Right renal cortex interstitium (tissue), 3 donors: ENCODE results near the gene FCHSD2. TPM values are rescaled to one million over a fixed set of nuclear protein-coding genes. Genes with fewer than 3 reads are reported as not detected.
"Not testable (repeated sequence)": the region's sequence is repeated elsewhere in the genome, so short reads cannot be mapped to it uniquely, and the experiment has no call there.

Experiments
- DNase-seq, 3 donors: peaks; one replicate each; pipeline ENCODE4 v3.0.0-alpha.2; 2013; ENCODE audit warnings: low read depth in 3 of 3, low spot score in 2 of 3
- polyA plus RNA-seq, 3 donors: library from polyadenylated mRNA; unstranded; fragments of 120-200 nt; gene quantifications; one replicate each; pipeline ENCODE4 v1.2.1, GENCODE V29; 2013; ENCODE audit not compliant: insufficient read length in 3 of 3

FCHSD2 gene
- polyA plus RNA-seq, 3 donors: 43.7 to 49.7 (median 47.2) TPM

- no peak for DNase-seq
Measured at GRCh38 chr11:72897506-72897905, 244.6 kb downstream of the FCHSD2 start.

GRCh38 chr11:72896431-72896830 is 245.7 kb downstream of the FCHSD2 start:
- DNase-seq: no peak

GRCh38 chr11:72890881-72891280 is 251.2 kb downstream of the FCHSD2 start:
- no peak for DNase-seq

GRCh38 chr11:72886619-72887018 is 255.5 kb downstream of the FCHSD2 start:
- no peak for DNase-seq

GRCh38 chr11:72885749-72886609 is 256.1 kb downstream of the FCHSD2 start:
- no peak for DNase-seq

GRCh38 chr11:72876147-72876546 is 266.0 kb downstream of the FCHSD2 start:
- DNase-seq: no peak

GRCh38 chr11:72875736-72876135 is 266.4 kb downstream of the FCHSD2 start:
- no peak for DNase-seq

GRCh38 chr11:72872012-72872411 is 270.1 kb downstream of the FCHSD2 start:
- no peak for DNase-seq

- DNase-seq: no peak
Measured at GRCh38 chr11:72871119-72871518, 271.0 kb downstream of the FCHSD2 start.

GRCh38 chr11:72869831-72870230 is 272.3 kb downstream of the FCHSD2 start:
- no peak for DNase-seq

GRCh38 chr11:72867970-72868369 is 274.1 kb downstream of the FCHSD2 start:
- DNase-seq: no peak

- no peak for DNase-seq
Measured at GRCh38 chr11:72864702-72865655, 277.1 kb downstream of the FCHSD2 start.

- no peak for DNase-seq
Measured at GRCh38 chr11:72863916-72864315, 278.2 kb downstream of the FCHSD2 start.

- no peak for DNase-seq
Measured at GRCh38 chr11:72863091-72863490, 279.0 kb downstream of the FCHSD2 start.

- DNase-seq: no peak
Measured at GRCh38 chr11:72860592-72860991, 281.5 kb downstream of the FCHSD2 start.

- no peak for DNase-seq
Measured at GRCh38 chr11:72860010-72860409, 282.1 kb downstream of the FCHSD2 start.

- no peak for DNase-seq
Measured at GRCh38 chr11:72859126-72859525, 283.0 kb downstream of the FCHSD2 start.

GRCh38 chr11:72858267-72858666 is 283.9 kb downstream of the FCHSD2 start:
- not testable (repeated sequence) for DNase-seq

GRCh38 chr11:72856551-72857345 is 285.4 kb downstream of the FCHSD2 start:
- no peak for DNase-seq

- DNase-seq: no peak
Measured at GRCh38 chr11:72856065-72856464, 286.1 kb downstream of the FCHSD2 start.

- no peak for DNase-seq
Measured at GRCh38 chr11:72851726-72852125, 290.4 kb downstream of the FCHSD2 start.
